BJ (cell line): ENCODE measurements around the gene TNNT3. TPM values are rescaled to one million over a fixed set of nuclear protein-coding genes. Genes with fewer than 3 reads are reported as not detected.

Experiments used
- CTCF ChIA-PET: fragments of 350-600 bp; formaldehyde crosslinking; extraction: SDS; loops from one replicate; lab custom pipeline; 2021; ENCODE audit warnings: antibody characterized with exemption, inconsistent platforms; lab: Yijun Ruan, JAX
- POLR2A ChIA-PET: fragments of 300-600 bp; sonication (Branson Sonifier 250); formaldehyde crosslinking; extraction: SDS; loops from one replicate; lab custom pipeline; 2021; ENCODE audit warnings: antibody characterized with exemption; lab: Charles Lee
- DNase-seq: peaks from one replicate; pipeline ENCODE4 v3.0.0-alpha.2; 2011; ENCODE audit warnings: low read depth
- H3K27me3 ChIP-seq: 2 replicates; pipeline ENCODE4 v1.6.0; 2011; ENCODE audit warnings: low read length; ENCODE audit not compliant: control insufficient read depth, insufficient read depth
- H3K36me3 ChIP-seq: 2 replicates; pipeline ENCODE4 v1.5.1; 2011; ENCODE audit warnings: low read length; ENCODE audit not compliant: control insufficient read depth, insufficient read depth
- H3K4me3 ChIP-seq: 2 replicates; pipeline ENCODE4 v1.5.1; 2011; ENCODE audit warnings: low read depth, mild to moderate bottlenecking, control low read depth, low read length
- CTCF ChIP-seq: IDR thresholded peaks from 2 replicates; pipeline ENCODE4 v1.5.1; 2011; ENCODE audit warnings: low read depth, mild to moderate bottlenecking, control low read depth, inconsistent platforms, low read length, moderate library complexity; ENCODE audit not compliant: insufficient read depth
- polyA plus RNA-seq: library from polyadenylated mRNA; depleted of rRNA; stranded (reverse); fragments of >200 nt; gene quantifications from 2 replicates; pipeline ENCODE4 v1.2.3, GENCODE V29; 2011

Gene TNNT3
- polyA plus RNA-seq, 1 experiment = not detected

- Histone ChIP-seq H3K36me3 (no peaks in the 10 kb centered on the region), H3K27me3 (no peaks in the 10 kb centered on the region; the same call in 1 of the 2 replicates), H3K4me3 (no peak overlapping the region)
- CTCF ChIA-PET = no interaction called here
- TF ChIP-seq CTCF = no peak
- POLR2A ChIA-PET = no interaction called here
- no peak for DNase-seq
These were observed 9.0 kb downstream of the TNNT3 start for GRCh38 chr11:1928470-1928890.

DNA sequence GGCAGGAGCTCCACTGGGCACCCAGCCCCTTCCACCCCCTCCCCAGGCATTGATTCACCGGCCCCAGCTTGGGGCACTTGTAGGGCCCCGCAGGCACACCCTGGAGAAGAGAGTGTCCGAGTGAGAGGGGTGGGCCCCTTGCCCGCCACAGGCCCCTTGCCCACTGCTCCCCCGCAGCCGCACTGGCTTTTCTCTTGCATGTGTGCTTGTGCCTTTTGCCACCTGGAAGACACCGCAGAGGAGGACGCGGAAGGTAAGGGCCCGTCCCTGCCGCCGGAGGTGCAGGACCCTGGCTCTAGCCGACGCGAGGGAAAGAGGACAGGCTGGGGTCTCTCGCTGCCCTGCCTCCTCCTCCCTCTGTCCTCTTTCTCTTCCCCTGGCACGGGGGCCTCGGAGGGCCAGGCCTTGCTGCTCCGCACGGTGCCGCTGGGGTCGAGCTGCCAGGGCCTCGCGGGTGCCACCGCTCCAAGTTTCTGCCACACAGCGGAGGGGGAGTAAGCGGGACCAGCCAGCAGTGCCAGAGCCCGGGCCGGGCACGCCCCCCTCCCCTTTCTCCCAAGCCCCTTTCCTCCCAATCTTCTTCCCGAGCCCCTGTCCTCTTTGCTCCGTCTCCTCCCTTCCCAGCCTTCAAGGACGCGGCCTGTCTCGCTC lies 9.5 kb downstream of the TNNT3 start:
- CTCF ChIA-PET = no interaction called here
- Histone ChIP-seq H3K36me3 (no peaks in the 10 kb centered on the region), H3K27me3 (no peaks in the 10 kb centered on the region; the same call in 1 of the 2 replicates), H3K4me3 (no peak overlapping the region)
- POLR2A ChIA-PET = no interaction called here
- TF ChIP-seq CTCF = no peak
- no peak for DNase-seq

DNA sequence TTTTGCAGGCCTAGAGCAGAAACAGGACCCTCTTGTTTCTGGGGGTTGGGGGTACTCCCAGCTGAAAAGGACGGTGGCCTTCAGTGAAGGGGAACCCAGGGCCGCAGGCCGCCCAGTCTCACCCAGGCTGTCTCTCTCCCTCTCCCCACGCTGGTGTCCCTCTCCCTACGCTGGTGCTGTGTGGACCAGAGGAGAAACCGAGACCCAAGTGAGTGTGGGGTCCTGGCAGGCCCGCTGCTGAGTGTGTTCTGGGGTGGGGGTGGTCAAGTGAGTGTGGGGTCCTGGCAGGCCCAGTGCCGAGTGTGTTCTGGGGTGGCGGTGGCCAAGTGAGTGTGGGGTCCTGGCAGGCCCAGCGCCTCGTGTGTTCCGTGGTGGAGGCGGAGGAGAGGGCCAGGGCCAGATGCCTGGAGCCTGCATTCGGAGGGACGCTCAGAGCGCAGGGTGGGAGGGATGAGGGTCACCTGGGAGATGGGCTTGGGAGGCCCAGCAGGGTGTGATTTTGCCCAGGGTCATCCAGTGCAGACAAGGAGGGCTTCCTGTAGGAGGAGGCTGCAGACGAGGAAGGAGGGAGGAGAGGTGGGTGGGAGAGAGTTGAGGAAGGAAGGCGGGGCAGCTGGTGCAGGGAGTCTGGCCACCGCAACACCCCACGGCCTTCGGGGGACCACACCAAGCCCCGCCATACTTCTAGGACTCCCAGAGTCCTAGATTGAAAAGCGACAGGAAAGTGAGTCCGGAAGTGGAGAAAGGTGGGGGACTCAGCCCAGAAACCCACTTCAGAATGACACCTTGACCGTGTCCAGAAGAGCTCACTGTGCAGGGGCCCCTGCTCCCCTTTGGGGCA lies 10.3 kb downstream of the TNNT3 start:
- no peak for TF ChIP-seq CTCF
- no peak overlapping the region for H3K4me3 ChIP-seq

GRCh38 chr11:1930462-1930830 lies 10.9 kb downstream of the TNNT3 start:
- POLR2A ChIA-PET = no interaction called here
- Histone ChIP-seq H3K27me3 (no peaks in the 10 kb centered on the region; the same call in 1 of the 2 replicates), H3K36me3 (no peaks in the 10 kb centered on the region), H3K4me3 (no peak overlapping the region)
- CTCF ChIA-PET = interaction anchor here (1.0 kb wide), 1 partner anchor 38 kb away, joined by 3 read pairs; no protein-coding TSS in a partner anchor
- DNase-seq = no peak
- TF ChIP-seq CTCF = no peak

More for the DNA sequence above, 10.3 kb downstream of the TNNT3 start:
- no peak for DNase-seq
- POLR2A ChIA-PET = no interaction called here
- CTCF ChIA-PET = interaction anchor here (1.0 kb wide), 1 partner anchor 37 kb away, joined by 3 read pairs; no protein-coding TSS in a partner anchor
- Histone ChIP-seq H3K27me3 (no peaks in the 10 kb centered on the region; the same call in 1 of the 2 replicates), H3K36me3 (no peaks in the 10 kb centered on the region)
